Astrocyte of the cerebellum (primary cell): ENCODE results near the gene DBN1.

ENCODE experiments used
- DNase-seq: peaks from one replicate; pipeline ENCODE4 v3.0.0-alpha.2; 2011; ENCODE audit warnings: low read depth
- H3K4me3 ChIP-seq: 2 replicates; pipeline ENCODE4 v1.5.1; 2011; ENCODE audit warnings: mild to moderate bottlenecking, low read depth, low read length, moderate library complexity
- in situ Hi-C: cut with HindIII; loops from 2 replicates; pipeline ENCODE4 v1.10.0; 2017; ENCODE audit warnings: low sequenced_read_pairs
- TF ChIP-seq, protein P1 (sequence below): IDR thresholded peaks from 2 replicates; pipeline ENCODE4 v1.5.1; 2012; ENCODE audit warnings: low read length, low read depth, moderate library complexity, mild to moderate bottlenecking; ENCODE audit errors: missing control alignments

The DBN1 gene

DNA sequence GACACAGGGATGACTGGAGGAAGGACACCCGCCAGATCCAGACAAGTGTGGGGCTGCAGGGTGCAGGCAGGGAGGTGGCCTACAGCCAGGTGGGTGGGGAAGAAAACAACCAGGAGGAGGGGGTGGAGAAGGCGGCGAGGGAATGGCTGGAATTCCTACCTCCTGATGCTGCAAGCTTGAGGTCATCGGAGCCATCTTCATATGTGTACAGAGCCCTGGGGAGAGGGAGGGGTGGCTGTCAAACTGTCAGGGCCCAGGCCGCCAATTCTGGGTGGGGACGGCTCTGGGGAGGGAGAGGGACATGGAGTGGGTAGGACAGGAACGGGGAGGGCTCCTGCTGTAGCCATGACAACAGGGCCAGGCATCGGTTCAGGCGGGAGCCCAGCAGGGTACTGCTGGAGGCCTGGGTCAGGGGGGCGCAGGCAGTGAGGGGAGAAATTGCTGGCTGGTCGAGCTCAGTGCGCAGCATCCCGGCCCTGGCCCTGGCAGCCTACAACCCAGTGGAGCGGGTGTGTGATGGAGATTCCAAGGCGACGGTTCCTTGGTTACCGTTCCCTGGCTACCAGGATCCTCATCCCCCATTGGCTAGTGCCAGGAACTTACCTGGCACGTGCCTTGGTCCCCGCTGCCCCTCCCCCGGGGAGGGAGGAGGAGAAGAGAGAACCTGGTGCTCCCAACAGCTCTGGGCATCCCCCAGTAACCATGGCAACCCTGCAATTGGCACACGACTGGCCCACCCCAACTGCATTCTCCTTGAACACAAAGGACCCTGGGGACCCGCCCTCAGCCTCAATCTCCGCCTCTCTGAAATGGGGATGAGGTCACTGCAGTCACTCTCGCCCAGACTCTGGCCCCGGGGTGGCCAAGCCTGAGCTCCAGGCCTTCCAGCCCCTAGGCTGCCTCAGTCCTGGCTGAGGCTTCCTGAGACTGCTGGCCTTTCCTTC lies 4.5 kb downstream of the DBN1 start:
- TF ChIP-seq, protein P1, sequence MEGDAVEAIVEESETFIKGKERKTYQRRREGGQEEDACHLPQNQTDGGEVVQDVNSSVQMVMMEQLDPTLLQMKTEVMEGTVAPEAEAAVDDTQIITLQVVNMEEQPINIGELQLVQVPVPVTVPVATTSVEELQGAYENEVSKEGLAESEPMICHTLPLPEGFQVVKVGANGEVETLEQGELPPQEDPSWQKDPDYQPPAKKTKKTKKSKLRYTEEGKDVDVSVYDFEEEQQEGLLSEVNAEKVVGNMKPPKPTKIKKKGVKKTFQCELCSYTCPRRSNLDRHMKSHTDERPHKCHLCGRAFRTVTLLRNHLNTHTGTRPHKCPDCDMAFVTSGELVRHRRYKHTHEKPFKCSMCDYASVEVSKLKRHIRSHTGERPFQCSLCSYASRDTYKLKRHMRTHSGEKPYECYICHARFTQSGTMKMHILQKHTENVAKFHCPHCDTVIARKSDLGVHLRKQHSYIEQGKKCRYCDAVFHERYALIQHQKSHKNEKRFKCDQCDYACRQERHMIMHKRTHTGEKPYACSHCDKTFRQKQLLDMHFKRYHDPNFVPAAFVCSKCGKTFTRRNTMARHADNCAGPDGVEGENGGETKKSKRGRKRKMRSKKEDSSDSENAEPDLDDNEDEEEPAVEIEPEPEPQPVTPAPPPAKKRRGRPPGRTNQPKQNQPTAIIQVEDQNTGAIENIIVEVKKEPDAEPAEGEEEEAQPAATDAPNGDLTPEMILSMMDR = no peak
- no peak overlapping the region for H3K4me3 ChIP-seq
- no peak for DNase-seq
- in situ Hi-C loops = no loop called here

DNA sequence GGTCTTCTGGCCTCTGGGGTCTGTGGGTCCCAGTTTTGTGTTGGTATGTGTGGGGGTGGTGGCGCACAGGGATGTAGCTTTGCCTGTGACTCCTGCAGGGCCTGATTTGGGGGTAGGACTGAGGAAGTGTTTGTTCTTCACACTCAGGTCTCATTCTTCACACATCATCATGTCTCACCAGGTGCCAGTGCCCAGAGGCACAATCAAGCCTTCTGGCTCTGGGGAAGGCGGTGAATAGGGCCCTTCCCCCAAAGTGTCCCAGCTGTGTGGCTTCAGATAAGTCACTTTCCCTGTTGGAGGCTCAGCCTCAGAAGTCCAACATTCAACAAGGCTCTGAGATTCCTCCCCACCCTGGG lies 5.1 kb downstream of the DBN1 start:
- no peak overlapping the region for H3K4me3 ChIP-seq
- in situ Hi-C loops = no loop called here
- DNase-seq = no peak
- TF ChIP-seq, protein P1 = no peak

DNA sequence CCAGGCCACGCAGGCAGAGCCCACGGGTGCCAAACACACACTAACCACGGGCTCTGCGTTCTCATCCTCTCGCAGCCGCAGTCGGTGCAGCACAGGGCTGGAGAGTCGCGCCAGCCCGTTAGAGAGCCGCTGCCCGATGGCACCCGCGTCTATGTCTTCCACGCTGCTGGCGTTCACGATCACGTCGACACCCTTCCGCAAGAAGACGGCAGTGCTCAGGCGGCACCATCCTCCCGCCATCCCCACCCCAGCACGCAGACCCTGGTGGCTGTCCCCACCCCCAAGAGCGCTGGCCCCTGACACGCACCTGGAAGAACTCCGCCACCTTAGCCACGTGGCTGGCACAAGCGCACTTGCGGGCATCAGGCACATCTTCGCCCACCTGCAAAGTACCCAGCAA lies 6.0 kb downstream of the DBN1 start:
- H3K4me3 ChIP-seq = no peak overlapping the region
- in situ Hi-C loops = no loop called here
- TF ChIP-seq, protein P1 = no peak
- DNase-seq = no peak

DNA sequence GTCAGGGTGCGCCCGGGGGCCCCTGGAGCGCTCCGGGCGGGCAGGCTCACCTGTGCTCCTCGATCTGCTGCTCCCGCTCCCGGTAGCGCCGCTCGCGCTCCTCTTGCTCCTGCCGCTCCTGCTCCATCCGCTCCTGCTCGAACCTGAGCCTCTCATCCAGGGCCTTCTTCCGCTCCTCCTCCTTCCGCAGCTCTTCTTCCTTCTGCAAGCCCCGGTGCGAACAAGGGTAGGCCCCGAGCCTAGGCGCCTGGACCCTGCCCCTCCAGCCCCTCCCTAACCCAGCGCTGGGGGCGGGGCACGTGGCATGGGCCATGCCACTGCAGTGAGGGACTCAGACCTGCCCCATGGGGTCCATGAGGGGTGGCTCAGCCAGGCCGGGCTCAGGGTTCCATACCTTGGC lies 6.6 kb downstream of the DBN1 start:
- in situ Hi-C loops = no loop called here
- no peak overlapping the region for H3K4me3 ChIP-seq
- no peak for DNase-seq
- TF ChIP-seq, protein P1 = no peak

DNA sequence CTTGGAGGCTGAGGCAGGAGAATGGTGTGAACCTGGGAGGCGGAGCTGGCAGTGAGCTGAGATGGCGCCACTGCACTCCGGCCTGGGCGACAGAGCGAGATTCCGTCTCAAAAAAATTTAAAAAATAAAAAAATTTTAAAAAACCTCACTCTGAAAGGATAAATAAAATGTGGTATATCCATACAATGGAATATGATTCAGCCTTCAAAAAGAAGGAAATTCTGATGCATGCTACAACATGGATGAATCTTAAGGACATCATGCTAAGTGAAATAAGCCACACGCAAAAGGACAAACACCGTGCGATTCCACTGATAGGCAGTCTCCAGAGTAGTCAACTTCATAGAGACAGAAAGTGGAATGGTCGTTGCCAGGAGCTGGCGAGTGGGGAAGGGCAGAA lies 8.4 kb downstream of the DBN1 start:
- in situ Hi-C loops = no loop called here
- TF ChIP-seq, protein P1 = no peak
- H3K4me3 ChIP-seq = no peak overlapping the region
- DNase-seq = no peak

DNA sequence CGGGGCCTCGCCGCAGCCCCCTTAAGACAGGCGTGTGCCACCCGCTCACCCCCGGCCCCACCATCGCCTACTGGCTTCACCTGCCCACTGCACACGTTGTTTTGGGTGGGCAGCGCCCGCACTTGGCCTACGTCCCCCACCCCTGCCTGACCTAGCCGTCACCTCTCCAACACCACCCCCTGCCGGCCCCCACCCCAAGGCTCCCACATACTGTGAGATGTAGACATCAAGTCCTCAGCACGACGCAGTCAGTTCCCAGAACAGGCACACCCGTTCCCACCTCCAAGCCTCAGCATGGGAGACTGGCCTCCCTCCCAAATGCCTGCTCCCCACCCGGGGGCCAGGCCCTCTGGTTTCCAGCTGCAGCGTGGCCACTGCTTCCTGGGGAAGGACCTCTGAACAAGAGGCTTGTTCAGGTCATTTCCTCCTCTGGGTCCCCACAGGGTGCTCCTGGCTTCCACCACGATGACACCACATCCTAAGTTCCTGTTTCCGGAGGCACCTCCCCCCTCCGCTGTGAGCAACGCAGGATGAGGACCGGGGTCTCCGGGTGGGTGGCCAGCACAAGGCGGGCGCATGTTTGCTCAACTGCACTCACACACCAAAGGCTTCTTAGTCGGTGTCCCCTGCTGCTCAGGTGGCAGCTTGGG lies 11.3 kb downstream of the DBN1 start:
- H3K4me3 ChIP-seq = no peak overlapping the region
- in situ Hi-C loops = no loop called here
- no peak for DNase-seq
- TF ChIP-seq, protein P1 = no peak
